NCI-H524 (cell line): Measurements from ENCODE around the gene AIP.

Source experiments
- DNase-seq, 2 experiments: peaks; one replicate each; lab custom pipeline; 2025; lab: John Stamatoyannopoulos, UW

Gene AIP

DNA sequence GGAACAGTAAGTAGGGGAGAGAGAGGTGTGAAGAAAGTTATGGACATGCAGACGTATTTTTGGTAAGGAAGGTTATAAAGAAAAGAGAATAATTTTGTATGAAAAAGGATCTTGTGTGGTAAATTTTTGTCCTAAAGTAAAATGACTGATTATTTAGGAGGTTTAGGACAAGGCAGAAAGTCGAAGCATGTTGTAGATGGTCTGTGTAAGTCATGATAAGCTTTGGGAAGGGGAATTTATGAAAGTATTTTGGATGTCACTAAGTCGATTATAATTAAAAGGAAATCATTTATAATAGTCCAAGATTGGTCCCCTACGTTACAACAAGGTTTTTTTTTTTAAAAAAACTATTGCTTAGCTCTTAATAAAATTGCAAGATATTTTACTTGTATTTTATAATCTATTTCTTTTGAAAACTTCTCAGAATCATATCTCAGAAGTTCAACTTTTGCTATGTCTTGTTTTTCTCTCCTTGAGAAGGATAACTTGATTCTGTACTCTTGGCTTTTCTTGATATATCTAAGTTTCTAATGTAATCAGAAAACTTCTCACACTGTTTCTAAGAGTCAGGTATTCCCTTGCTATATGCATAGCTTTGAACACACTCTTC, 51.3 kb downstream of the AIP start:
- DNase-seq, result no peak

DNA sequence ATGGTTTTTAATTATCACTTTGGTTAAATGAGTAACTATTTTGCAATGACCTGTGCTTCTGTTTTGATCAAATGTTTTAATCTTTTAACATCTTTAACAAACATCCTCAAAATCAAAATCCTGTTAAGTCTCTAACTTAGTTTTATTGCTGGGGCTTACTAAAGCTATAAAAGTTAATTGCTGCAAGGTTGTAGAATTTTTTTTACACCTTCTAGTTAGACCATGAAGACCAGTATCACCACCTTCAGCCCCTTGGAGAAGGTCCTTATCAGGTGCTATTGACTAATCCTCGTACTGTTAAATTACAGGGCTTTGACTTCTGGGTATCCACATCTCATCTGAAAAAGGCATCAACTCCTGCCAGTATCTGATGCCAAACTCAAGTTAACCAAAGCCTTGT, 52.7 kb downstream of the AIP start:
- no peak for DNase-seq

DNA sequence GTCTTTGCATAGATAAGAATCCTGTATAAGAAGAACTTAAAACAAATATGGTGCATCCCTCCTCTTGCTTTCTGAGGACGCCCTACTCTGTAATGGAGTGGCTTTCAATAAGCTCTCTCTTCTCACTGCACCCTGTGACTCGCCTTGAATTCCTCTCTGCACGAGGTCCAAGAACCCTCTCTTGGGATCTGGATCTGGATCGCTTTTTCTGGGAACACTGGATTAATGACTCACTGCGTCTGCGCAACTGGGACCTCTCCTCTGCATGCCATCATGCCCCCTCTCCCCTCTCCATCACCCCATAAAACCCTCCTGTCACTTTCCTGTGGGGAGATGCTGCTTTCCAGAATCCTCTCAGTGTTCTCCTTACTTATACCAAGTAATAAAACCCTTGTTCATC, 55.5 kb downstream of the AIP start:
- no peak for DNase-seq

DNA sequence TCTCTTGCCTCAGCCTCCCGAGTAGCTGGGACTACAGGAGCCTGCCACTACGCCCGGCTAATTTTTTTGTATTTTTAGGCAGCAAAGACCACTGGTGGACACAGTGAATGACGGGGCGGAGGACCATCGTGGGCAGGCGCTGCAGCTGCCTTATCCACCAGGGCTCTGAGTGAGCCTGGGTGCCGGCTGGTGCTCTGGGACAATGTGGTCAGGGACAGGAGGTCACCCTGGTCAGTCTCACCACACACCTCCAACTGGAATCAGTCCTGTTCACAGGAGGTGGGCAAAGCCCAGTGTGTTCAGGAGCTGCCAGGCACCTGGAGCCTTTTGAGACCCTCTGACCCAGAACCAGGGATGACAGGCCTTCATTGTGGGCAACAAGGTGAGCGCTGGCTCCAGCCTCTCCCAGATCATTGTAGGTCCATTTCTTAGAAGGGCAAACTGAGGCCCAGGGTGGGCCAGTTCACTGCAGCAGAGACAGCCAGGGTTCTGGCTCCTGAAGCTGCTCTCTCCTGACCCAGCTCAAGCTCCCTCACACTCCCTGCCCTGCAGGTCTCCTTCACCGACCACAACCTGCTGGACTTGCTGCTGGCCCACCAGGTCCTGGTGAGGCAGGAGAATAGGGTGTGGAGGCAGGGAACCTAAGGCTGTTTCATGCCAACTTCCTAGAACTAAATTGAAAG, 56.1 kb downstream of the AIP start:
- no peak for DNase-seq

DNA sequence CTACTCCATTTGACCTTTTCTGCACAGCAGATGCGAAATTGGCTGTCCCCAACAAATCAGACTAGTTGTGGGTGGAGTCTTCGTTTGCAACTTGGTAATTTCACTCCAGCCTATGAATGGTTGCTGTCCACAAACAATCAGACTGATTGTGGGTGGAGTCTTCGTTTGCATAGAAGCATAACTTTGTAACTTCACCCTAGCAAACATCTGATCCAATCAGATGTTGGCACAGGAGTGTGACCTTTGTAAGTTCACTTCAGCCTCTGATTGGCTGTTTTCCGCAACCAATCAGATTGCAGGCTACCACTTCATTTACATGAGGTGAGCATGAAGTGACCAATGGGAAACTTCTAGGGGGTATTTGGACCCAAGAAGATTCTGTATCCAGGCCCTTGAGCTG, 56.7 kb downstream of the AIP start:
- DNase-seq, result no peak
